ENCODE data around the gene PCSK6. TPM values are rescaled to one million over a fixed set of nuclear protein-coding genes. Genes with fewer than 3 reads are reported as not detected.
A peak's percentile ranks its signal among the peaks of the same experiment; 100 is the strongest.

PCSK6 gene
- total and polyA plus RNA-seq, 2 of the 8 experiments (the other 6 are each of a cell fraction or from before 2014, with no cell fraction given) = 1.9 to 4.0 TPM

- Histone ChIP-seq H4K91ac (replicated peaks; ENCODE audit: insufficient read length, low read length) (no peak overlapping the region), H3K9ac (replicated peaks in 1 of 4; ENCODE audit: extremely low read depth in 1 of 4, low read depth in 3 of 4, low read length in 3 of 4) (no peak overlapping the region), H3K79me1 (ENCODE audit: low read depth, low read length) (no peaks in the 10 kb centered on the region), H3K56ac (replicated peaks; ENCODE audit: insufficient read length, low read depth, low read length) (no peak overlapping the region), H3K27me3 (replicated peaks in 1 of 4; ENCODE audit: control insufficient read depth in 3 of 4, extremely low read depth in 1 of 4, insufficient read depth in 3 of 4, low read length in 3 of 4) (no peaks in the 10 kb centered on the region; a peak in 3 of 7 replicates), H3K36me3 (ENCODE audit: control insufficient read depth in 2 of 4, insufficient read depth in 4 of 4, low read length in 3 of 4) (no peaks in the 10 kb centered on the region), H3K4me1 (replicated peaks in 1 of 4; ENCODE audit: control insufficient read depth in 3 of 4, insufficient read depth in 4 of 4, low read length in 3 of 4) (peaks cover 0 to 15% (median 9%) of the 10 kb centered on the region in 4 experiments; a peak in 6 of 7 replicates), H2BK5ac (ENCODE audit: low read depth, low read length) (no peak overlapping the region), H3K9me3 (ENCODE audit: insufficient read depth in 2 of 2, low read depth in 1 of 2, low read length in 1 of 2) (no peaks in the 10 kb centered on the region), H2AK5ac (ENCODE audit: low read depth, low read length) (no peak overlapping the region), H2AFZ (ENCODE audit: low read length) (0 out of 2 replicates have a peak overlapping the region, but pooled peaks have one; percentile 79), H4K5ac (ENCODE audit: insufficient read length, low read depth, low read length) (no peak overlapping the region), H2BK12ac (ENCODE audit: low read depth, low read length) (no peak overlapping the region), H3K4me2 (ENCODE audit: insufficient read depth in 1 of 2, low read depth in 2 of 2, low read length in 2 of 2) (peak overlapping the region; percentile 53 to 62; a peak in 2 of 4 replicates), H3K79me2 (ENCODE audit: control insufficient read depth in 1 of 2, insufficient read depth in 2 of 2, low read length in 2 of 2) (no peaks in the 10 kb centered on the region), H4K8ac (ENCODE audit: extremely low read depth, insufficient read depth, low read length) (no peak overlapping the region), H3K14ac (ENCODE audit: insufficient read length) (no peak overlapping the region), H4K20me1 (replicated peaks in 1 of 2; ENCODE audit: control insufficient read depth in 1 of 2, insufficient read depth in 2 of 2, low read length in 2 of 2) (no peaks in the 10 kb centered on the region), H3K4me3 (ENCODE audit: extremely low read depth in 1 of 4, insufficient read depth in 2 of 4, low read depth in 3 of 4, low read length in 4 of 4) (no peak overlapping the region), H3K18ac (ENCODE audit: extremely low read depth, low read length) (no peak overlapping the region), H2BK15ac (ENCODE audit: low read length) (no peak overlapping the region), H3K4ac (replicated peaks; ENCODE audit: insufficient read length, low read depth, low read length) (no peak overlapping the region), H3K23ac (ENCODE audit: insufficient read length) (no peak overlapping the region), H2BK120ac (replicated peaks; ENCODE audit: low read depth, low read length) (no peak overlapping the region), H3K27ac (ENCODE audit: low read depth, low read length) (no peak overlapping the region), H2BK20ac (ENCODE audit: low read length) (no peak overlapping the region), H3K23me2 (ENCODE audit: low read depth, low read length) (no peaks in the 10 kb centered on the region)
- DNase-seq (ENCODE audit: low read depth in 1 of 2, low spot score in 2 of 2) (no peak), FAIRE-seq (no peak)
- ChIA-PET CTCF (ENCODE audit: partially characterized antibody) (interaction anchor here (0.9 to 1.3 kb wide), 6 partner anchors 10 to 269 kb away, joined by 3 to 8 read pairs (median 4); no protein-coding TSS in a partner anchor), POLR2A (ENCODE audit: partially characterized antibody) (interaction anchor here (1.2 to 1.5 kb wide), 2 partner anchors 9 to 12 kb away, joined by 4 read pairs; no protein-coding TSS in a partner anchor)
- WGBS, 2 experiments (ENCODE audit: extremely low coverage in 1 of 2, insufficient coverage in 1 of 2, insufficient read length in 1 of 2, insufficient replicate concordance in 2 of 2, low coverage in 1 of 2, low lambda C conversion rate in 2 of 2, missing lambda C conversion rate in 1 of 2) = 89% methylated on average over 13 of the region's 13 CpGs; no CpG with 5 or more reads in 1 of the 2 experiments
- TF ChIP-seq HDAC2 (IDR thresholded peaks at IDR 0.05; ENCODE audit: borderline replicate concordance in 1 of 2, low read depth in 2 of 2, low read length in 2 of 2) (no peak), PHF8 (conservative IDR thresholded peaks at IDR 0.05; ENCODE audit: low read depth, low read length) (no peak), SIRT6 (IDR thresholded peaks at IDR 0.05; ENCODE audit: low read length) (no peak), MAX (IDR thresholded peaks at IDR 0.05) (no peak), YY1 (IDR thresholded peaks at IDR 0.05; ENCODE audit: low read depth, low read length) (no peak), CREB1 (IDR thresholded peaks at IDR 0.05) (no peak), CBX8 (IDR thresholded peaks at IDR 0.05; ENCODE audit: borderline replicate concordance, low read depth, low read length) (no peak), SUZ12 (IDR thresholded peaks at IDR 0.05; ENCODE audit: low read length) (no peak), CEBPB (IDR thresholded peaks at IDR 0.05; ENCODE audit: low read depth, low read length) (no peak), EZH2 (IDR thresholded peaks at IDR 0.05; ENCODE audit: low read depth, low read length, severe bottlenecking) (no peak)
Observed at GRCh38 chr15:101372149-101372577, 117.3 kb downstream of the PCSK6 start.

Data from H1 (cell line).